ENCODE data around the gene MTG2. TPM values are rescaled to one million over a fixed set of nuclear protein-coding genes. Genes with fewer than 3 reads are reported as not detected.

MTG2 gene
- polyA plus RNA-seq, 4 donors: 25.2 to 50.0 (median 31.1) TPM

GRCh38 chr20:62242176-62242575 lies 59.3 kb downstream of the MTG2 start:
- DNase-seq (ENCODE audit: low read depth in 4 of 4, low spot score in 3 of 4): no peak

DNA sequence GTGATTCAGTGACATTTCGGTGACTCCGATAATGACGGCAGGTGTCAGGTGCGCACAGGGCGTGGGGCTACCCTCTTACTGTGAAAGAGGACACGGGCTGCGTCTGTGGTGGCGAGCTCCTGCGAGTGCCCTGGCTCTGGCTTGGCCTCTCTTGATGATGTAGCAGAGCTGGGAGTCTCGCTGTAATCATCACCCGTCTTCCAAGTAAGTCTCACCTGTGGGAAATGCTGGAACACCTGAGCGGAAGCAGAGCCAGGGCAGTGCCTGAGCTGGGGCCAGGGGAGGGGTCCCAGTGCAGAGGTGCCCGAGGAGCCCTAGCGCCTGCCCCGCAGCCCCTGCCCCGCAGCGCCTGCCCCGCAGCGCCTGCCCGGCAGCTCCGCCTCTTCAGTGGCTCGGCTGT lies 60.3 kb downstream of the MTG2 start:
- DNase-seq (ENCODE audit: low read depth in 4 of 4, low spot score in 3 of 4): no peak

GRCh38 chr20:62243906-62244515 lies 61.2 kb downstream of the MTG2 start:
- no peak for DNase-seq (ENCODE audit: low read depth in 4 of 4, low spot score in 3 of 4)

DNA sequence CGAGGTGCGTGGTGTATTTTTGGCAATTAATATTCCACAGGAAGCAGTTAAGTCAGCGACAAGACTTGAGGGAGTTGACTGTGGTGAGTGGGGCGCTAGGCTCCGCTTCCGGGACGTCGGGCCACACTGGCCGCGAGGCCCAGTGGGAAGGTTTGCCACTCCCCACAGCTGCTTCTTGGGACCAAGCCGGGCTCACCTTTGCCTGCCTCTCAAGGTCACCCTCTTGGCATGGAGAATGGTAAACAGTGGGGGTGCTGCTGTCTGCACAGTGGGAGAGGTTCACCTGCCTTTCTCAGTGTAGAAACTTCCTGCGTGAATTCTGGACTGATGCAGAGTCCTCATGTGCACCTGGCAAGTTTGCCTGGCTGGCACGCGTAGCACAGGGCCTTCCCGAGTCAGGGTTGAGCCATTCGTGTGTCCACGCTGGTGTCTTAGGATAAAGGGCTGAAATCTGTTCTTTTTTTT lies 61.8 kb downstream of the MTG2 start:
- no peak for DNase-seq (ENCODE audit: low read depth in 4 of 4, low spot score in 3 of 4)

GRCh38 chr20:62245911-62246280 lies 63.1 kb downstream of the MTG2 start:
- DNase-seq (ENCODE audit: low read depth in 4 of 4, low spot score in 3 of 4): no peak

GRCh38 chr20:62246431-62246830 lies 63.6 kb downstream of the MTG2 start:
- DNase-seq (ENCODE audit: low read depth in 4 of 4, low spot score in 3 of 4): no peak

DNA sequence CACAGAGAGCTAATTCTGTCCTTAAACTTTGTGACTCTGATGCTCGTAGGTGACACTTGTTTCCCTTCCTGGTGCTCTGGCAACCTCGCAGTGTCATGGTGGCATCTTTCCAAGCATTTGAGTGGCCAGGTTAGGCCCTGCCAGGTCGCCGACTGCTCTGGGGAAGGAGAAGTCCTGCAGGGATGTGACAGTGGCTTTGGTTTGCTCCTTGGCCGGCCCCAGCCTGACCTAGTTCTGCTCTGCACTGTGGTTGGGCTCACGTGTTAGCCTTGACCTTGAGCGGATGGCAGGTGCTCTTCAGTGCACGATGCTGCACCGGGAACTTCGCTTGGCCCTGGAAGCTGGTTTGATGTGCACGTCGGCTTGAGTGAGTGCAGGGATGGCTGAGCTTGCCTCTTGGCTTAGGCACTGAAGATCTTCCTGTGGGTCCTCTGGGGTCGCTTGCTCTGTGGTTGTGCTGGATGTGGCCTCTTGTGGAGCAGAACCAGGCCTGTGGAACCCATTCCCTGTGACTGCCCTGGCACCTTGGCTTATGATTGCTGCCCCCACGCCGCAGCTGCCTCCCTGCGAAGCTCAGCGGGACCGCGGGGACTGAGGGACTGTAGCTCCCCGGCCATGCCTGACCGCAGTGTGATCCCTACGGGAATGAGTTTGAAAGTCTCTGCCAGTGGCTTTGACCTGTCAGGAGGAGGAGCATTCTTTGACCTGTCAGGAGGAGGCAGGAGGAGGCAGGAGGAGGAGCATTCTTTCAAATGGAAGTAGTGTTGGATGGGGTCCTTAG lies 64.2 kb downstream of the MTG2 start:
- DNase-seq (ENCODE audit: low read depth in 4 of 4, low spot score in 3 of 4): no peak

GRCh38 chr20:62248890-62249560 lies 66.2 kb downstream of the MTG2 start:
- no peak for DNase-seq (ENCODE audit: low read depth in 4 of 4, low spot score in 3 of 4)

DNA sequence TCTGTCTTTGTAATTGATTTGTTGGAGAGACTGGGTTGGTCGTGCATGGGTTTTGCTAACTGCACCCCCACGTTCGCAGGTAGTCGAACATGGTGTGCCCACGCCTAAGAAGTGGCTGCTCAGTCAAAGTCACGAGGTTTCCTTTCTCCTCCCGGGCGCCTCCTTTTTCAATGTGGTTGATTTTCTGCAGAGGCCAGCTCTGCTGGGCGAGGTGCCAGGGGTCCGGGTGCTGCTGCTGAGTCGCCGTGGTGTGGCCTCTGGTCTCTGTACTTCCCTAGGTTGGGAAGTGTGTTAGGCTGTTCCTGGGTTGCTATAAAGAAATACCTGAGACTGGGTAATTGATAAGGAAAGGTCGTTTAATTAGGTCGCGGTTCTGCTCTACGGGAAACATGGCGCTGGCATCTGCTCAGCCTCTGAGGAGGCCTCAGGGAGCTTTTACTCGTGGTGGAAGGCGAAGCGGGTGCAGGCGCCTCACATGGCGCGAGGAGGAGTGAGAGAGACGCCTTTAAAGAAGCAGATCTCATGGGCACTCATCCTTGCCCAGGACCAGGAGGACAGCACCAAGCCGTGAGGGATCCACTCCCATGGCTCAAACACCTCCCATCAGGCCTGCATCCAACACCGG lies 69.6 kb downstream of the MTG2 start:
- no peak for DNase-seq (ENCODE audit: low read depth in 4 of 4, low spot score in 3 of 4)

Other genes with a start within 250 kb of the MTG2 start
- gene TAF4, start 117.1 kb upstream of the MTG2 start, polyA plus RNA-seq (ENCODE audit: insufficient read length in 4 of 4): 10 to 100 TPM; 13.3 to 21.9 (median 17.7) TPM
- gene LSM14B, start 60.6 kb upstream of the MTG2 start, polyA plus RNA-seq (ENCODE audit: insufficient read length in 4 of 4): 10 to 100 TPM; 52.2 to 61.7 (median 53.4) TPM
- gene PSMA7, start 39.6 kb upstream of the MTG2 start, polyA plus RNA-seq (ENCODE audit: insufficient read length in 4 of 4): 100 to 1,000 TPM; 133 to 201 (median 164) TPM
- gene SS18L1, start 39.3 kb upstream of the MTG2 start, polyA plus RNA-seq (ENCODE audit: insufficient read length in 4 of 4): 10 to 100 TPM; 15.6 to 26.4 (median 18.9) TPM
- under 1 TPM in 3 of 4 donors, not detected in 1; 0.07 to 0.37 (median 0.17) TPM for gene HRH3, start 37.2 kb downstream of the MTG2 start, polyA plus RNA-seq (ENCODE audit: insufficient read length in 4 of 4)
- gene OSBPL2, start 55.5 kb downstream of the MTG2 start, polyA plus RNA-seq (ENCODE audit: insufficient read length in 4 of 4): 10 to 100 TPM; 23.5 to 44.3 (median 34.3) TPM
- gene ADRM1, start 120.0 kb downstream of the MTG2 start, polyA plus RNA-seq (ENCODE audit: insufficient read length in 4 of 4): 10 to 100 TPM; 38.6 to 62.8 (median 43.8) TPM
- gene LAMA5, start 184.3 kb downstream of the MTG2 start, polyA plus RNA-seq (ENCODE audit: insufficient read length in 4 of 4): 100 to 1,000 TPM in 2 of 4 donors, 10 to 100 TPM in 2; 32.0 to 182 (median 104) TPM
- gene RPS21, start 204.1 kb downstream of the MTG2 start, polyA plus RNA-seq (ENCODE audit: insufficient read length in 4 of 4): 100 to 1,000 TPM; 715 to 1,000 (median 769) TPM
- gene CABLES2, start 224.3 kb downstream of the MTG2 start, polyA plus RNA-seq (ENCODE audit: insufficient read length in 4 of 4): 10 to 100 TPM in 2 of 4 donors, 1 to 10 TPM in 2; 9.8 to 11.4 (median 10.5) TPM
- 1 to 10 TPM in 3 of 4 donors, under 1 TPM in 1; 0.04 to 3.0 (median 1.5) TPM for gene RBBP8NL, start 244.5 kb downstream of the MTG2 start, polyA plus RNA-seq (ENCODE audit: insufficient read length in 4 of 4)

Data from left renal pelvis (tissue), 4 donors.